Measurements from ENCODE around the gene LTA4H. TPM values are rescaled to one million over a fixed set of nuclear protein-coding genes. Genes with fewer than 3 reads are reported as not detected.

The LTA4H gene
- total RNA-seq, 5 donors from 2014 or later (not counting 1 experiment from before 2014, with no cell fraction given), result 50.5 to 61.6 (median 58.7) TPM

- Mint-ChIP-seq H3K4me3 (no peak overlapping the region), H3K4me1 (peaks cover 3 to 5% (median 3%) of the 10 kb centered on the region in 3 donors), H3K27me3 (no peaks in the 10 kb centered on the region), H3K9me3 (no peaks in the 10 kb centered on the region), H3K36me3 (peaks cover 19% of the 10 kb centered on the region), H3K27ac (peak overlapping the region; percentile 1 to 56)
- ChIA-PET POLR2A (no interaction called here), CTCF (interaction anchor here (0.5 to 5.5 kb wide), 45 partner anchors 8 to 1790 kb away, joined by 3 to 86 read pairs (median 4); partner anchors contain the start of genes CCDC38 (in 2 of the 2), AMDHD1 (in 1 of the 2), METAP2 (in 1 of the 2) and SNRPF (in 1 of the 2))
- ATAC-seq (replicated peaks in 1 of 4) (peak; percentile 84 to 99 (median 93)), DNase-seq (peak in 33 of 35 experiments; percentile 3 to 74 (median 32))
- H3K9me3 ChIP-seq, result no peaks in the 10 kb centered on the region
- H3K4me3 ChIP-seq (ENCODE audit: control insufficient read depth in 1 of 2, extremely low read depth in 1 of 2, low read length in 1 of 2), result no peak overlapping the region
- peaks cover 3 to 17% of the 10 kb centered on the region in 2 donors for H3K36me3 ChIP-seq (ENCODE audit: control insufficient read depth in 2 of 2, extremely low read depth in 1 of 2, insufficient read depth in 1 of 2, low read length in 1 of 2)
- 32% methylated on average over 2 of the region's 7 CpGs for WGBS (ENCODE audit: insufficient coverage)
- H3K27ac ChIP-seq (ENCODE audit: low read length), result no peak overlapping the region
- no peaks in the 10 kb centered on the region for H3K4me1 ChIP-seq (ENCODE audit: control insufficient read depth in 1 of 2, extremely low read depth in 1 of 2, insufficient read depth in 2 of 2, low read length in 2 of 2)
- no peaks in the 10 kb centered on the region for H3K27me3 ChIP-seq (replicated peaks in 1 of 2; ENCODE audit: control insufficient read depth in 2 of 2, extremely low read depth in 1 of 2, insufficient read depth in 2 of 2, low read length in 1 of 2)
Observed at GRCh38 chr12:95998611-95999286, 36.6 kb downstream of the LTA4H start.

- H3K4me1 Mint-ChIP-seq, result peaks cover 3 to 5% (median 3%) of the 10 kb centered on the region in 3 donors
- CTCF ChIA-PET, result interaction anchor here (0.6 to 5.5 kb wide), 40 partner anchors 8 to 1790 kb away, joined by 3 to 86 read pairs (median 4); partner anchors contain the start of genes CCDC38 (in 2 of the 2), AMDHD1 (in 1 of the 2), METAP2 (in 1 of the 2) and SNRPF (in 1 of the 2)
- no peaks in the 10 kb centered on the region for H3K27me3 Mint-ChIP-seq
- peaks cover 22% of the 10 kb centered on the region for H3K36me3 Mint-ChIP-seq
- Histone ChIP-seq H3K4me3 (ENCODE audit: control insufficient read depth in 1 of 2, extremely low read depth in 1 of 2, low read length in 1 of 2) (no peak overlapping the region), H3K27me3 (replicated peaks in 1 of 2; ENCODE audit: control insufficient read depth in 2 of 2, extremely low read depth in 1 of 2, insufficient read depth in 2 of 2, low read length in 1 of 2) (no peaks in the 10 kb centered on the region), H3K36me3 (ENCODE audit: control insufficient read depth in 2 of 2, extremely low read depth in 1 of 2, insufficient read depth in 1 of 2, low read length in 1 of 2) (peaks cover 3 to 11% of the 10 kb centered on the region in 2 donors), H3K9me3 (no peaks in the 10 kb centered on the region), H3K4me1 (ENCODE audit: control insufficient read depth in 1 of 2, extremely low read depth in 1 of 2, insufficient read depth in 2 of 2, low read length in 2 of 2) (no peaks in the 10 kb centered on the region), H3K27ac (ENCODE audit: low read length) (no peak overlapping the region)
- 83% methylated on average over 1 of the region's 5 CpGs for whole genome bisulfite sequencing (ENCODE audit: insufficient coverage)
- H3K27ac Mint-ChIP-seq, result peak overlapping the region in 1 of 2 donors; percentile 22
- H3K9me3 Mint-ChIP-seq, result no peaks in the 10 kb centered on the region
- no peak for DNase-seq
- H3K4me3 Mint-ChIP-seq, result no peak overlapping the region
- POLR2A ChIA-PET, result no interaction called here
- ATAC-seq (replicated peaks in 1 of 4), result no peak
Observed at GRCh38 chr12:95997911-95998510, 37.4 kb downstream of the LTA4H start.

GRCh38 chr12:95997276-95997675 lies 38.1 kb downstream of the LTA4H start:
- no peak overlapping the region for H3K27ac ChIP-seq (ENCODE audit: low read length)
- H3K4me1 ChIP-seq (ENCODE audit: control insufficient read depth in 1 of 2, extremely low read depth in 1 of 2, insufficient read depth in 2 of 2, low read length in 2 of 2), result no peaks in the 10 kb centered on the region
- H3K4me3 Mint-ChIP-seq, result no peak overlapping the region
- ATAC-seq (replicated peaks in 1 of 4) (no peak), DNase-seq (no peak)
- H3K4me1 Mint-ChIP-seq, result peaks cover 3 to 5% (median 3%) of the 10 kb centered on the region in 3 donors
- no peaks in the 10 kb centered on the region for H3K9me3 Mint-ChIP-seq
- H3K27ac Mint-ChIP-seq, result no peak overlapping the region
- no peaks in the 10 kb centered on the region for H3K9me3 ChIP-seq
- ChIA-PET CTCF (interaction anchor here (0.5 to 5.5 kb wide), 7 partner anchors 10 to 880 kb away, joined by 3 to 86 read pairs (median 4); no protein-coding TSS in a partner anchor), POLR2A (no interaction called here)
- no peaks in the 10 kb centered on the region for H3K27me3 Mint-ChIP-seq
- no peak overlapping the region for H3K4me3 ChIP-seq (ENCODE audit: control insufficient read depth in 1 of 2, extremely low read depth in 1 of 2, low read length in 1 of 2)
- 79% methylated on average over 3 of the region's 3 CpGs for WGBS (ENCODE audit: insufficient coverage)
- H3K27me3 ChIP-seq (replicated peaks in 1 of 2; ENCODE audit: control insufficient read depth in 2 of 2, extremely low read depth in 1 of 2, insufficient read depth in 2 of 2, low read length in 1 of 2), result no peaks in the 10 kb centered on the region
- H3K36me3 ChIP-seq (ENCODE audit: control insufficient read depth in 2 of 2, extremely low read depth in 1 of 2, insufficient read depth in 1 of 2, low read length in 1 of 2), result peaks cover 3 to 6% of the 10 kb centered on the region in 2 donors
- peaks cover 18% of the 10 kb centered on the region for H3K36me3 Mint-ChIP-seq

GRCh38 chr12:95996034-95996658 lies 39.2 kb downstream of the LTA4H start, which contains the start of gene HAL:
Gene HAL (minus strand): TSS chr12:95996344. CDS start chr12:95995910, 434 bp downstream.
- Mint-ChIP-seq H3K36me3 (peaks cover 21% of the 10 kb centered on the region), H3K4me1 (peaks cover 3 to 5% (median 3%) of the 10 kb centered on the region in 3 donors), H3K9me3 (no peaks in the 10 kb centered on the region), H3K4me3 (no peak within 1 kb of the TSS), H3K27me3 (no peaks in the 10 kb centered on the region), H3K27ac (no peak within 1 kb of the TSS)
- ChIA-PET CTCF (interaction anchor here in 1 of 2 donors (5.5 kb wide), 1 partner anchor 78 kb away, joined by 86 read pairs; no protein-coding TSS in a partner anchor), POLR2A (no interaction called here)
- peaks cover 2 to 3% of the 10 kb centered on the region in 2 donors for H3K36me3 ChIP-seq (ENCODE audit: control insufficient read depth in 2 of 2, extremely low read depth in 1 of 2, insufficient read depth in 1 of 2, low read length in 1 of 2)
- 51% methylated on average over 5 of the region's 7 CpGs for WGBS (ENCODE audit: insufficient coverage)
- H3K9me3 ChIP-seq, result no peaks in the 10 kb centered on the region
- DNase-seq (no peak), ATAC-seq (replicated peaks in 1 of 4) (no peak)
- H3K4me1 ChIP-seq (ENCODE audit: control insufficient read depth in 1 of 2, extremely low read depth in 1 of 2, insufficient read depth in 2 of 2, low read length in 2 of 2), result no peaks in the 10 kb centered on the region
- no peaks in the 10 kb centered on the region for H3K27me3 ChIP-seq (replicated peaks in 1 of 2; ENCODE audit: control insufficient read depth in 2 of 2, extremely low read depth in 1 of 2, insufficient read depth in 2 of 2, low read length in 1 of 2)
- H3K27ac ChIP-seq (ENCODE audit: low read length), result no peak within 1 kb of the TSS
- H3K4me3 ChIP-seq (ENCODE audit: control insufficient read depth in 1 of 2, extremely low read depth in 1 of 2, low read length in 1 of 2), result no peak within 1 kb of the TSS

- no peaks in the 10 kb centered on the region for H3K4me1 ChIP-seq (ENCODE audit: control insufficient read depth in 1 of 2, extremely low read depth in 1 of 2, insufficient read depth in 2 of 2, low read length in 2 of 2)
- H3K4me1 Mint-ChIP-seq, result peaks cover 3 to 5% (median 3%) of the 10 kb centered on the region in 3 donors
- H3K27me3 ChIP-seq (replicated peaks in 1 of 2; ENCODE audit: control insufficient read depth in 2 of 2, extremely low read depth in 1 of 2, insufficient read depth in 2 of 2, low read length in 1 of 2), result no peaks in the 10 kb centered on the region
- ATAC-seq (replicated peaks in 1 of 4), result no peak
- H3K9me3 Mint-ChIP-seq, result no peaks in the 10 kb centered on the region
- no peaks in the 10 kb centered on the region for H3K27me3 Mint-ChIP-seq
- H3K4me3 ChIP-seq (ENCODE audit: control insufficient read depth in 1 of 2, extremely low read depth in 1 of 2, low read length in 1 of 2), result no peak overlapping the region
- CTCF ChIA-PET, result interaction anchor here in 1 of 2 donors (1.0 kb wide), 1 partner anchor 77 kb away, joined by 5 read pairs; no protein-coding TSS in a partner anchor
- H3K36me3 Mint-ChIP-seq, result peaks cover 21% of the 10 kb centered on the region
- H3K27ac Mint-ChIP-seq, result no peak overlapping the region
- H3K36me3 ChIP-seq (ENCODE audit: control insufficient read depth in 2 of 2, extremely low read depth in 1 of 2, insufficient read depth in 1 of 2, low read length in 1 of 2), result peaks cover 0 to 3% of the 10 kb centered on the region in 2 donors
- H3K27ac ChIP-seq (ENCODE audit: low read length), result no peak overlapping the region
- WGBS (ENCODE audit: insufficient coverage), result 96% methylated on average over 21 of the region's 29 CpGs
- no peaks in the 10 kb centered on the region for H3K9me3 ChIP-seq
- POLR2A ChIA-PET, result no interaction called here
- DNase-seq, result no peak
- no peak overlapping the region for H3K4me3 Mint-ChIP-seq
Observed at GRCh38 chr12:95995238-95996031, 40.0 kb downstream of the LTA4H start.

Data from T-cell (primary cell).